Measurements from ENCODE around the gene CHID1. TPM values are rescaled to one million over a fixed set of nuclear protein-coding genes. Genes with fewer than 3 reads are reported as not detected.

CHID1 gene
- polyA plus RNA-seq, 1 donor from 2014 or later: 51.2 TPM

DNA sequence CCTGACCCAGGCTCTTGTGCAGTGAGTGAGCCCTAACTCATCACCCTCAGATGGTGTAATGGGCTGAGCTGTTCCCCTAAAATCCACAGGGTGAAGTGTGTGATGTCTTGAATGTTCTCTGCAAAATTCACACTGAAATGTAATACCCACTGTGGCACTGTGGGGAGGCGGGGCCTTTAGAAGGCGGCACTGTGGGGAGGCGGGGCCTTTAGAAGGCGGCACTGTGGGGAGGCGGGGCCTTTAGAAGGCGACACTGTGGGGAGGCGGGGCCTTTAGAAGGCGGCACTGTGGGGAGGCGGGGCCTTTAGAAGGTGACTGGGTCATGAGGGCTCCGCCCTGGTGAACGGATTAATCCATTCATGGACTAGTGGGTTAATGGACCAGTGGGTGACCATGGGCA, 33.0 kb downstream of the CHID1 start:
- no peak for TF ChIP-seq SMC3 (conservative IDR thresholded peaks at IDR 0.05; ENCODE audit: poor library complexity)
- TF ChIP-seq TAF1 (IDR thresholded peaks at IDR 0.05; ENCODE audit: low read depth): no peak
- no peak for TF ChIP-seq MXI1 (conservative IDR thresholded peaks at IDR 0.05; ENCODE audit: poor library complexity, severe bottlenecking)
- TF ChIP-seq, protein P1, sequence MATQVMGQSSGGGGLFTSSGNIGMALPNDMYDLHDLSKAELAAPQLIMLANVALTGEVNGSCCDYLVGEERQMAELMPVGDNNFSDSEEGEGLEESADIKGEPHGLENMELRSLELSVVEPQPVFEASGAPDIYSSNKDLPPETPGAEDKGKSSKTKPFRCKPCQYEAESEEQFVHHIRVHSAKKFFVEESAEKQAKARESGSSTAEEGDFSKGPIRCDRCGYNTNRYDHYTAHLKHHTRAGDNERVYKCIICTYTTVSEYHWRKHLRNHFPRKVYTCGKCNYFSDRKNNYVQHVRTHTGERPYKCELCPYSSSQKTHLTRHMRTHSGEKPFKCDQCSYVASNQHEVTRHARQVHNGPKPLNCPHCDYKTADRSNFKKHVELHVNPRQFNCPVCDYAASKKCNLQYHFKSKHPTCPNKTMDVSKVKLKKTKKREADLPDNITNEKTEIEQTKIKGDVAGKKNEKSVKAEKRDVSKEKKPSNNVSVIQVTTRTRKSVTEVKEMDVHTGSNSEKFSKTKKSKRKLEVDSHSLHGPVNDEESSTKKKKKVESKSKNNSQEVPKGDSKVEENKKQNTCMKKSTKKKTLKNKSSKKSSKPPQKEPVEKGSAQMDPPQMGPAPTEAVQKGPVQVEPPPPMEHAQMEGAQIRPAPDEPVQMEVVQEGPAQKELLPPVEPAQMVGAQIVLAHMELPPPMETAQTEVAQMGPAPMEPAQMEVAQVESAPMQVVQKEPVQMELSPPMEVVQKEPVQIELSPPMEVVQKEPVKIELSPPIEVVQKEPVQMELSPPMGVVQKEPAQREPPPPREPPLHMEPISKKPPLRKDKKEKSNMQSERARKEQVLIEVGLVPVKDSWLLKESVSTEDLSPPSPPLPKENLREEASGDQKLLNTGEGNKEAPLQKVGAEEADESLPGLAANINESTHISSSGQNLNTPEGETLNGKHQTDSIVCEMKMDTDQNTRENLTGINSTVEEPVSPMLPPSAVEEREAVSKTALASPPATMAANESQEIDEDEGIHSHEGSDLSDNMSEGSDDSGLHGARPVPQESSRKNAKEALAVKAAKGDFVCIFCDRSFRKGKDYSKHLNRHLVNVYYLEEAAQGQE (IDR thresholded peaks at IDR 0.05; ENCODE audit: borderline replicate concordance): no peak
- TF ChIP-seq POLR2AphosphoS5 (IDR thresholded peaks at IDR 0.05): no peak
- TF ChIP-seq EZH2 (IDR thresholded peaks at IDR 0.05; ENCODE audit: borderline replicate concordance, insufficient read depth, low read length, poor library complexity, severe bottlenecking): no peak
- Histone ChIP-seq H3K79me2 (replicated peaks; ENCODE audit: insufficient read depth, low read length) (no peaks in the 10 kb centered on the region), H3K4me3 (ENCODE audit: low read length) (no peak overlapping the region), H3K9me2 (ENCODE audit: insufficient read depth, low read length) (no peaks in the 10 kb centered on the region), H4K20me1 (ENCODE audit: insufficient read depth) (no peaks in the 10 kb centered on the region), H3K9me3 (ENCODE audit: low read length) (no peaks in the 10 kb centered on the region), H2AFZ (ENCODE audit: low read depth, low read length) (no peak overlapping the region), H3K27ac (ENCODE audit: low read length) (no peak overlapping the region), H3K27me3 (ENCODE audit: insufficient read depth, low read depth, low read length) (no peaks in the 10 kb centered on the region), H3K9ac (ENCODE audit: low read length) (no peak overlapping the region), H3K4me2 (ENCODE audit: low read length) (no peak overlapping the region), H3K36me3 (ENCODE audit: insufficient read depth, low read length) (no peaks in the 10 kb centered on the region), H3F3A (ENCODE audit: insufficient read depth, low read length, poor library complexity, severe bottlenecking) (no peaks in the 10 kb centered on the region)

DNA sequence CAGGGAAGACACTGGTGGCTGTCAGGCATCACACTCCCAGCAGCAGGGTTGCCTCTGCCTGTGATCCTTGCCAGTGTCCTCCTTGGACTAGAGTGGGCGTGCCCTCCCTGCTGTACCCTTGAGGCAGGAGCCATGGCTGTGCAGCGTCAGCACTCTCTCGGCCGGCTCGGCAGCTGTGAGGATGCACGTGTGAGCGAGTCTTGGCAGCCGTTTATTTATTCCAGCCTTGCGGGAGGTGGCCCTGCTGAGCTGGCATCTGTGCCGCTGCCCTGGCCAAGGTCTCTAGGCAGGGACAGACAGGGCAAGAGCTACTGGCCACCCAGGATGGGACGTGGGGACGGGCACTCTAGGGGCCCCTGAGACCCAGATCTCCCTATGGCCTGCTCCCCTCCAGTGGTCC, 34.1 kb downstream of the CHID1 start:
- Histone ChIP-seq H3K4me2 (ENCODE audit: low read length) (no peak overlapping the region), H3K4me3 (ENCODE audit: low read length) (no peak overlapping the region), H3K9me3 (ENCODE audit: low read length) (no peaks in the 10 kb centered on the region), H4K20me1 (ENCODE audit: insufficient read depth) (no peaks in the 10 kb centered on the region), H3K9me2 (ENCODE audit: insufficient read depth, low read length) (no peaks in the 10 kb centered on the region), H3K27me3 (ENCODE audit: insufficient read depth, low read depth, low read length) (no peaks in the 10 kb centered on the region), H3F3A (ENCODE audit: insufficient read depth, low read length, poor library complexity, severe bottlenecking) (no peaks in the 10 kb centered on the region), H3K9ac (ENCODE audit: low read length) (no peak overlapping the region), H3K27ac (ENCODE audit: low read length) (no peak overlapping the region), H2AFZ (ENCODE audit: low read depth, low read length) (no peak overlapping the region), H3K36me3 (ENCODE audit: insufficient read depth, low read length) (no peaks in the 10 kb centered on the region), H3K79me2 (replicated peaks; ENCODE audit: insufficient read depth, low read length) (no peaks in the 10 kb centered on the region)
- TF ChIP-seq POLR2AphosphoS5 (IDR thresholded peaks at IDR 0.05): no peak
- TF ChIP-seq, protein P2, sequence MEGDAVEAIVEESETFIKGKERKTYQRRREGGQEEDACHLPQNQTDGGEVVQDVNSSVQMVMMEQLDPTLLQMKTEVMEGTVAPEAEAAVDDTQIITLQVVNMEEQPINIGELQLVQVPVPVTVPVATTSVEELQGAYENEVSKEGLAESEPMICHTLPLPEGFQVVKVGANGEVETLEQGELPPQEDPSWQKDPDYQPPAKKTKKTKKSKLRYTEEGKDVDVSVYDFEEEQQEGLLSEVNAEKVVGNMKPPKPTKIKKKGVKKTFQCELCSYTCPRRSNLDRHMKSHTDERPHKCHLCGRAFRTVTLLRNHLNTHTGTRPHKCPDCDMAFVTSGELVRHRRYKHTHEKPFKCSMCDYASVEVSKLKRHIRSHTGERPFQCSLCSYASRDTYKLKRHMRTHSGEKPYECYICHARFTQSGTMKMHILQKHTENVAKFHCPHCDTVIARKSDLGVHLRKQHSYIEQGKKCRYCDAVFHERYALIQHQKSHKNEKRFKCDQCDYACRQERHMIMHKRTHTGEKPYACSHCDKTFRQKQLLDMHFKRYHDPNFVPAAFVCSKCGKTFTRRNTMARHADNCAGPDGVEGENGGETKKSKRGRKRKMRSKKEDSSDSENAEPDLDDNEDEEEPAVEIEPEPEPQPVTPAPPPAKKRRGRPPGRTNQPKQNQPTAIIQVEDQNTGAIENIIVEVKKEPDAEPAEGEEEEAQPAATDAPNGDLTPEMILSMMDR (IDR thresholded peaks at IDR 0.05; ENCODE audit: poor library complexity, severe bottlenecking): no peak
- no peak for TF ChIP-seq TAF1 (IDR thresholded peaks at IDR 0.05; ENCODE audit: low read depth)

DNA sequence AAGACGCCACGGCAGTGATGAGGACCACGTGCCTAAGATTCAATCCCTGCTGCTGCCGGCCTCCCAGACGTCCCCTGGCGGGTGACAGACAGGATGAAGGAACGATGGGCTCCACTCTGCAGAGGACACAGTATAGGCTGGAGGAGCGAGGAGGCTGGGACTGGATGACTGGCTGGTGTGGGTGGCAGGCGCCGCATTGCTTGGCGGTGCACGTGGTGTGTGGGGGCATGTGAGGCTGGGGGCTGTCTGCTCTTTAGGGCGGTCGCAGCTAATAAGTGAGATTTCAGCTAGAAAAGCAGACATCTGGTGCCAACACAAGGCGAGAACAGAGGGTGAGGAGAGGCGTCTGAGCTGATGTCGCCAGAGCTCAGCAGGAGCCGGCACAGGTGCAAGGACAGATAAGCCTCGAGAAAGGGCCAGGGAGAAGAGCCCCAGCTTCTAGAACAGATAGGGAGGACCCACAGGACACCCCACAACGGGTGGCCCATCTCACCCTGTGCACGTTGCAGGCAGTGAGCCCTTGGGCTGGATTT, 34.8 kb downstream of the CHID1 start:
- Histone ChIP-seq H2AFZ (ENCODE audit: low read depth, low read length) (no peak overlapping the region), H3K9me3 (ENCODE audit: low read length) (no peaks in the 10 kb centered on the region), H3K9me2 (ENCODE audit: insufficient read depth, low read length) (no peaks in the 10 kb centered on the region), H3K4me3 (ENCODE audit: low read length) (no peak overlapping the region), H3K27me3 (ENCODE audit: insufficient read depth, low read depth, low read length) (no peaks in the 10 kb centered on the region), H3K36me3 (ENCODE audit: insufficient read depth, low read length) (no peaks in the 10 kb centered on the region), H4K20me1 (ENCODE audit: insufficient read depth) (no peaks in the 10 kb centered on the region), H3K9ac (ENCODE audit: low read length) (no peak overlapping the region), H3K4me2 (ENCODE audit: low read length) (no peak overlapping the region), H3K79me2 (replicated peaks; ENCODE audit: insufficient read depth, low read length) (no peaks in the 10 kb centered on the region), H3F3A (ENCODE audit: insufficient read depth, low read length, poor library complexity, severe bottlenecking) (no peaks in the 10 kb centered on the region), H3K27ac (ENCODE audit: low read length) (no peak overlapping the region)
- no peak for TF ChIP-seq TAF1 (IDR thresholded peaks at IDR 0.05; ENCODE audit: low read depth)
- TF ChIP-seq MXI1 (conservative IDR thresholded peaks at IDR 0.05; ENCODE audit: poor library complexity, severe bottlenecking): no peak
- no peak for TF ChIP-seq RAD21 (conservative IDR thresholded peaks at IDR 0.05)
- TF ChIP-seq EZH2 (IDR thresholded peaks at IDR 0.05; ENCODE audit: borderline replicate concordance, insufficient read depth, low read length, poor library complexity, severe bottlenecking): no peak
- no peak for TF ChIP-seq POLR2AphosphoS5 (IDR thresholded peaks at IDR 0.05)
- no peak for TF ChIP-seq SMC3 (conservative IDR thresholded peaks at IDR 0.05; ENCODE audit: poor library complexity)
- TF ChIP-seq, protein P1 (IDR thresholded peaks at IDR 0.05; ENCODE audit: borderline replicate concordance): no peak
- TF ChIP-seq, protein P2 (IDR thresholded peaks at IDR 0.05; ENCODE audit: poor library complexity, severe bottlenecking): no peak
- no peak for TF ChIP-seq EP300 (conservative IDR thresholded peaks at IDR 0.05; ENCODE audit: poor library complexity, severe bottlenecking)

All from neural cell (in vitro differentiated cells).